Testis (tissue), 3 donors: ENCODE measurements around the gene L3MBTL4. TPM values are rescaled to one million over a fixed set of nuclear protein-coding genes. Genes with fewer than 3 reads are reported as not detected.

Experiments
- DNase-seq: peaks from one replicate; pipeline ENCODE4 v3.0.0-alpha.2; 2019
- H3K27ac ChIP-seq, 2 donors: fragments of 200-600 bp; sonication (generic); one replicate each; pipeline ENCODE4 v1.5.1; 2019
- H3K27me3 ChIP-seq: fragments of 200-600 bp; sonication (generic); one replicate; pipeline ENCODE4 v1.5.1; 2019
- H3K36me3 ChIP-seq: fragments of 200-600 bp; sonication (generic); one replicate; pipeline ENCODE4 v1.5.1; 2017; ENCODE audit warnings: low read depth; ENCODE audit errors: missing control alignments
- H3K4me1 ChIP-seq: fragments of 200-600 bp; sonication (generic); one replicate; pipeline ENCODE4 v1.5.1; 2019
- H3K4me3 ChIP-seq, 2 donors: fragments of 200-600 bp; sonication (generic); one replicate each; pipeline ENCODE4 v1.5.1; 2017 to 2019
- H3K9me3 ChIP-seq: fragments of 200-600 bp; sonication (generic); one replicate; pipeline ENCODE4 v1.5.1; 2017
- CTCF ChIP-seq, 3 experiments: fragments of 450-650 bp in 2 of 3; fragments of 200-600 bp in 1 of 3; sonication (generic) in 1 of 3; IDR thresholded peaks; one replicate each; pipeline ENCODE4 v1.5.1; 2016 to 2019; ENCODE audit warnings: antibody characterized with exemption in 3 of 3, mild to moderate bottlenecking in 2 of 3, moderate library complexity in 1 of 3
- POLR2A ChIP-seq: fragments of 450-650 bp; IDR thresholded peaks from one replicate; pipeline ENCODE4 v1.6.1; 2017; ENCODE audit warnings: antibody characterized with exemption, mild to moderate bottlenecking, moderate library complexity
- WGBS, 2 donors: methylation state at CpG; one replicate each; pipeline ENCODE4 v1.1.5; 2018; 5-methylcytosine and 5-hydroxymethylcytosine counted together
- intact Hi-C: fragments of 100-400 bp; cut with DNase I; formaldehyde crosslinking; loops from one replicate; pipeline ENCODE4 v1.15.1; 2023; ENCODE audit warnings: low total_unique reads
- polyA plus RNA-seq: library from polyadenylated mRNA; stranded (reverse); fragments of 350-450 nt; fragmentation: Illumina TruSeq; extraction: RNeasy Lipid Tissue Mini Kit (QIAGEN cat#74804); gene quantifications from one replicate; pipeline ENCODE4 v1.2.3, GENCODE V29; 2014; ENCODE audit warnings: low read depth, low replicate concordance; ENCODE audit not compliant: insufficient read depth
- total RNA-seq, 2 donors: library from RNA; depleted of rRNA; stranded (reverse); fragments of >200 nt; gene quantifications; one replicate each; pipeline ENCODE4 v1.2.3, GENCODE V29; 2016

The L3MBTL4 gene
- total and polyA plus RNA-seq, 3 donors from 2014 or later, result 26.6 to 50.9 (median 46.2) TPM

GRCh38 chr18:6103741-6104140 is 311.0 kb downstream of the L3MBTL4 start:
- intact Hi-C loops, result no loop called here
- Histone ChIP-seq H3K4me3 (no peak overlapping the region), H3K27ac (no peak overlapping the region), H3K9me3 (no peaks in the 10 kb centered on the region), H3K4me1 (no peaks in the 10 kb centered on the region), H3K36me3 (no peaks in the 10 kb centered on the region), H3K27me3 (no peaks in the 10 kb centered on the region)
- TF ChIP-seq CTCF (IDR thresholded peaks at IDR 0.05), result no peak
- no peak for TF ChIP-seq POLR2A
- WGBS, 2 donors, result 79 to 84% methylated on average over 3 of the region's 3 CpGs
- no peak for DNase-seq

GRCh38 chr18:6096730-6097129 is 318.0 kb downstream of the L3MBTL4 start:
- intact Hi-C loops, result no loop called here
- no peak for DNase-seq
- TF ChIP-seq CTCF (IDR thresholded peaks at IDR 0.05) (no peak), POLR2A (no peak)
- Histone ChIP-seq H3K4me1 (no peaks in the 10 kb centered on the region), H3K36me3 (no peaks in the 10 kb centered on the region), H3K27ac (no peak overlapping the region), H3K4me3 (no peak overlapping the region), H3K27me3 (no peaks in the 10 kb centered on the region), H3K9me3 (no peaks in the 10 kb centered on the region)

GRCh38 chr18:6088432-6088831 is 326.3 kb downstream of the L3MBTL4 start:
- 85 to 93% methylated on average over 2 of the region's 2 CpGs for WGBS, 2 donors
- H3K36me3 ChIP-seq, result no peaks in the 10 kb centered on the region
- no peak for TF ChIP-seq CTCF (IDR thresholded peaks at IDR 0.05)
- no peak for TF ChIP-seq POLR2A
- no peaks in the 10 kb centered on the region for H3K9me3 ChIP-seq
- H3K4me3 ChIP-seq, result no peak overlapping the region
- no peak for DNase-seq
- intact Hi-C loops, result no loop called here
- H3K27me3 ChIP-seq, result no peaks in the 10 kb centered on the region
- no peak overlapping the region for H3K27ac ChIP-seq
- no peaks in the 10 kb centered on the region for H3K4me1 ChIP-seq

GRCh38 chr18:6086731-6087130 is 328.0 kb downstream of the L3MBTL4 start:
- 58 to 80% methylated on average over 2 of the region's 2 CpGs for WGBS, 2 donors
- intact Hi-C loops, result no loop called here
- no peak overlapping the region for H3K4me3 ChIP-seq
- H3K9me3 ChIP-seq, result no peaks in the 10 kb centered on the region
- TF ChIP-seq POLR2A (no peak), CTCF (IDR thresholded peaks at IDR 0.05) (no peak)
- H3K4me1 ChIP-seq, result no peaks in the 10 kb centered on the region
- no peaks in the 10 kb centered on the region for H3K27me3 ChIP-seq
- H3K27ac ChIP-seq, result no peak overlapping the region
- no peak for DNase-seq
- no peaks in the 10 kb centered on the region for H3K36me3 ChIP-seq

- Histone ChIP-seq H3K9me3 (no peaks in the 10 kb centered on the region), H3K4me1 (no peaks in the 10 kb centered on the region), H3K36me3 (no peaks in the 10 kb centered on the region), H3K27me3 (no peaks in the 10 kb centered on the region), H3K4me3 (no peak overlapping the region), H3K27ac (no peak overlapping the region)
- no peak for DNase-seq
- TF ChIP-seq POLR2A, result no peak
- no peak for TF ChIP-seq CTCF (IDR thresholded peaks at IDR 0.05)
- 80 to 85% methylated on average over 2 of the region's 2 CpGs for WGBS, 2 donors
- intact Hi-C loops, result no loop called here
These were observed 335.3 kb downstream of the L3MBTL4 start for GRCh38 chr18:6079406-6079805.
